Stimulated activated CD8-positive, alpha-beta memory T cell treated with anti-CD3 and anti-CD28 coated beads, Interleukin-7, amount 100 ng/mL, for 24 hours (primary cell): Measurements from ENCODE around the gene APOOL.

Experiments used
- DNase-seq: peaks from one replicate; pipeline ENCODE4 v3.0.0-alpha.2; 2020; ENCODE audit warnings: low read depth

APOOL gene

DNA sequence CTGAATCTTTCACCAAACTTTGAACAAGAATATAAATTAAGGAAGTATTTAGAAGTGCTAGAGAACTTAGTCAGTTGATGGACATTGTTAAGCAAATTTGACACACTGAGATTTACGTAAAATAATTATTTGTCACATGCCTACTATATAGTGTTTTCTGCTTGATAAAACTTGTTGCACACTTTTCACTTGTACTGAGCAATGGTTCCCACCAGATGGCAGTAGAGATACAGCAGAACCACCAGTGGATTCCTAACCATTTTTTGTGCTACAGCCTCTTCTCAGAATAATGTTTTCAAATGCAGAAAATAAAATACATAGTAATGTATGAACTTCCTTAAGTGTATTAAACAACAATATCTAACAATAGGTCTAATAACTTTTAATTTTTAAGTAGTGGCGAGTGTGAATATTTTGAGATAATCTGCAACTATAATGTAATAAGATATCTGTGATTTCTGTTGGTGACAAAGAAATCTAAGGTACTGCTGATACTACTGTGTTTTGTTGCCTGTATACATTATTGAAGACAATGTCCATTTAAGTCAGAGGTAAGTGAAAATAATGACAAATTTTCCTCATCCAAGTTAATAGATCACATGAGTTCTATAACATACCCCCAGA lies 81.2 kb downstream of the APOOL start:
- DNase-seq = no peak

DNA sequence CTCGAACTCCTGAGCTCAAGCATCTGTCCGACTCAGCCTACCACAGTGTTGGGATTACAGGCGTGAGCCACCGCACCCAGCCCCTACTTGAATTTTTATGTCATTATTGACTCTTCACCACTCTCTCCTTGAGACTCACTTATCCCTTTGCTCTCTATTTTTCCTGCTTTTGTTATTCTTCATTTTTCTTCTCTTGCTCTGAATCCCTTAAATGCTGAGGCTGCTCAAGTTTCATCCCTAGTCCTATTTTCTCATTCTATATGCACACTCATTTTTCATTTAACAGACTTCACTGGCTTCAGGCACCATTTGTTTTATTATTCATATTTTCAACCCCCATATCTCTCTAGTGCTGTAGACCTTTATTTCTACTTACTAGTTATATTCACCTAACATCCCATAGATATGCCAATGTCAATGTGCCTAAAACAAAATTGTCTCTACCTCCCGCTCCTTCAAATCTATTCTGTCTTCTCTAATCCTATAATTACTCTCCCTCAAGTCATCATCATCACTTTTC lies 85.7 kb downstream of the APOOL start:
- no peak for DNase-seq

- DNase-seq = no peak
Observed at GRCh38 chrX:85107407-85107806, 103.7 kb downstream of the APOOL start.

- no peak for DNase-seq
Observed at GRCh38 chrX:85108165-85108564, 104.5 kb downstream of the APOOL start.

- DNase-seq = no peak
Observed at GRCh38 chrX:85109235-85109634, 105.6 kb downstream of the APOOL start.

DNA sequence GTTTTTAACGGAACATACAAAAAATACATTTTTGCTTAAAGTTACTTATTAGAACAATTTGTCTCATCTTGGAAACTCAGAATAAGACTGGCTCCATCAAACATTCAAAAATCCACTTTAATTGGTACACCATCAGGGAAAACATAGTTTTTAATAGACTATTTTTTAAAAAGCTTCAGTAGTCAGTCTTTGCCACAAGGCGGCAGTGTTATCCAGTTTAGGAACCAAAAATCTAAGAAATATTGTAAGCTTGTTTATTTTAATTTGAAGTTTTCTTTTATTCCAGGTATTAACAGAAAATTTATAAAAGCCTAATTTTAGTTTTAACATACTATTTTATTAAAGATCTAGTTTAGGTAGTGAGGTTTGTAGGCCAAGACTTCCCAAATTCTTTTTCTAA lies 107.7 kb downstream of the APOOL start:
- no peak for DNase-seq

GRCh38 chrX:85112293-85112692 lies 108.6 kb downstream of the APOOL start:
- DNase-seq = no peak

DNA sequence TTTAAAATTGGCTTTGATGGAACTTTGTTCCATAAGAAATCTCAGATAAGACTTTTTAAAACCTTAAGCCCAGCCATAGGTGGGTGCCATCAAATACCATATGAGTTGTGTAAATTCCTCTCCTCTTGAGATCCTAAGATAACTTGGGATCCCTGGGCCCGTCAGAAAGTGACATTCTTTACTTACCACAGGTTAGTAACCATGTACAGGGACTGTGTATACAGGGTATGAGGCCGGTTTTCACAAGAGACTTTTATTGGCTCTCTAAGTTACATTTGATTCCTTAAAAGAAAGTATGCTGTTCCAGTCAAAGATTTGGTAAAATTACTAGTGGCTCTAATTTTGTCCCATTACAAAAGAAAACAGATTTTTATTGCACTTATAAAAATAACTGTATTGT lies 110.1 kb downstream of the APOOL start:
- no peak for DNase-seq

- no peak for DNase-seq
Observed at GRCh38 chrX:85114171-85114570, 110.5 kb downstream of the APOOL start.

GRCh38 chrX:85114776-85115175 lies 111.1 kb downstream of the APOOL start:
- no peak for DNase-seq

- no peak for DNase-seq
Observed at GRCh38 chrX:85115252-85115651, 111.6 kb downstream of the APOOL start.

DNA sequence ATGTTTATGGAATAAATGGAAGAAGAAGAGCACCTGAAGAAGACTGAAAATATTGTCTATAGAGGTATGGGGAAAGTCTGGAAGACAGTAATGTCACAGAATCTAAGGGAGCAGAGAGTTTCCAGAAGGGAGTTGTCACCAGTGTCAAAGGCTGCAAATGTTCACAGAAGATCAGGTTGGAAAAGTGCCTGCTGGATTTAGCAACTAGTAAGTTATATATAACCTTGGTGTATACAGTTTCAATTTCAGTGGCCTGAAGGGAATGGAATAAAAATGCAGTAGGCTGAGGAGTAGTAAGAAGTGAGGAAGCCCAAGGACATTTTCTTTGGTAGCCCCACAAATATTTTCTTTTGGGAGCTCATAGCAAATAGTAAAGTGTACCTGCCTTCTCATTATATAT lies 132.7 kb downstream of the APOOL start:
- DNase-seq = no peak

DNA sequence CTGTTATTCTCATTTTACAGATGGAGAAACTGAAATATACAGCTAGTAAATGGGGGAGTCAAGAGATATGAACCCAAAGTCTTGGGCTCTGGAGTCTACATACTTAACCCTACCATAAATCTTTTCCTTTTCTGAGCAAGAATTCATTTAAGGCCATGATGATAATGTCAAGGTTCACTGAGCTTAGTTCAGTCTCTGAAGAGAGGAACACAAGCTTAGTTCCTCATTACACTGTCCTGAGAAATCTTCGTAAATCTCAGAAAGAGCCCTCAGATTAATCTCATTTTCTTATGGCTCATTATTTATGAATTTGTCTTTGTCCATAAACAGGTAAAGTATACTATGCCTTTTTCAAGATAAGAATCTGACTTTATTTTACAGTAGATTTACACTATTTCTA lies 135.7 kb downstream of the APOOL start:
- DNase-seq = no peak

DNA sequence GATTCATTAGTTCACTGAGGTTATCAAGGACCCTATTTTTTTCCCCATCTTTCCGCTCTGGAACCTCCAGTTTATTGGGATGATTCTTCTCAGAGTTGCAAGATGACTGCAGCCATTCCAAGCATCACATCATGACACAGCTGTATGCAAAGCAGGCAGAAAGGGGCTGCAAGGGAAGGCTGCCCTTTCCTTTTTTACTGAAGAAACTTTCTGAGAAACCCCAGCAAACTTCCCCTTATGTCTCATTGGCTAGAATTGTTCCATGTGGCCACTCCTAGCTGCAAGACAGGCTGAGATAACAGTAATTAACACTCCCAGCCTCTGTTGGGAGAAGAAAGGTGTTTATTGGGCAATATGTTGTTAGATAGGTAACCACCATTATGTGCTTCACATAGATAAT lies 137.3 kb downstream of the APOOL start:
- no peak for DNase-seq
